Stimulated activated memory B cell treated with anti-CD40 and anti-IgM and Interleukin-4, amounts not matched to agents 10 μg/mL and 1 μg/mL and 100 μg/mL, for 72 hours (primary cell): ENCODE measurements around the gene ALPG.
"Not testable (repeated sequence)": the region's sequence is repeated elsewhere in the genome, so short reads cannot be mapped to it uniquely, and the experiment has no call there.

Source experiments
- ATAC-seq: fragments of 150-1000 bp; cut with Tn5 transposase; 2 replicates; pipeline ENCODE4 v1.10.0; 2021
- H3K27ac Mint-ChIP-seq: one replicate; pipeline ENCODE4 v1.8.0; 2022; ENCODE audit warnings: mild to moderate bottlenecking, mixed read lengths
- H3K27me3 Mint-ChIP-seq: one replicate; pipeline ENCODE4 v1.8.0; 2022; ENCODE audit warnings: mixed read lengths
- H3K36me3 Mint-ChIP-seq: one replicate; pipeline ENCODE4 v1.8.0; 2022; ENCODE audit warnings: mixed read lengths
- H3K4me1 Mint-ChIP-seq: one replicate; pipeline ENCODE4 v1.8.0; 2022; ENCODE audit warnings: mixed read lengths
- H3K4me3 Mint-ChIP-seq: one replicate; pipeline ENCODE4 v1.8.0; 2022; ENCODE audit warnings: mild to moderate bottlenecking, moderate library complexity, mixed read lengths
- H3K9me3 Mint-ChIP-seq: one replicate; pipeline ENCODE4 v1.8.0; 2022; ENCODE audit warnings: mixed read lengths

Gene ALPG

DNA sequence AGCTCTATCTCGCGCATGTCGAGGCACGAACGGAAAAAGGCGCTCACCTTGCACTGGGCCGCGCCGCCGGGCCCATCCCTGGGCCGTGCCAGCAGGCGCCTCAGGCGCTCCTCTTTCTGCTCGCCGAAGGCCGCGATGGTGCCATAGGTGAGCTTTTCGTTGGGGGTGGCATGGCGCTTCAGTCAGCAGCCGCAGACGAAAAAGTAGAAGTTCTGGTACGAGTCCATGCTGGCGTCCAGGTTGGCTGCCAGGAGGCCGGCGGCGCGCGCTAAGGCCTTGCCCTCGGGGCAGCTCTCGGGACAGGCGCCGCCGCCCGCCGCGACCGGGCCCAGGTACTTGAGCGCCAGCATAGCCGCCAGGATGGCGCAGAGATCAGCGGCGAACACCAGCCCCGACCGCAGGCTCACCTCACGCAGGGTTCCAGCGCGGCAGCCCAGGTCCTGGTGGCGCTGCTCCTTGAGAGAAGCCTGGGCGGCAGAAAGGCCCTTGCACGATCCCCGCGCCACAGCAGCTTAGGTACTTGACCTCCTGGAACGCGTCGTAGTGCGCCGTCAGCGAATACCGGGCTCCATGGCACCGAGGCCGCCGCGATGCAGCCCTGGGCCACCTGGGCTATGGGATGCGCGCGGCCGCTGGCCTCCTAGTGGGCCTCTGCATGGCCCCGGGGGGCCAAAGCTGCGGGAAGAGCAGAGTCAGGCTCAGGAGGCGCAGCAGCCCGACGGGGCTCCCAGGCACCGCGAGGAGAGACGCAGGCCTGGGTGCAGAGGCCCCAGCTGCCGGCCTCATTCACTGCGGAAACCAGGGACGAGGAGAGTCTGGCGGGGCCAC, 12.8 kb downstream of the ALPG start:
- ATAC-seq = no peak
- peaks cover 4% of the 10 kb centered on the region for H3K9me3 Mint-ChIP-seq
- no peak overlapping the region for H3K27ac Mint-ChIP-seq
- H3K4me1 Mint-ChIP-seq = peaks cover 17% of the 10 kb centered on the region
- H3K27me3 Mint-ChIP-seq = peaks cover 89% of the 10 kb centered on the region
- H3K36me3 Mint-ChIP-seq = no peaks in the 10 kb centered on the region
- H3K4me3 Mint-ChIP-seq = peak overlapping the region; percentile 61

DNA sequence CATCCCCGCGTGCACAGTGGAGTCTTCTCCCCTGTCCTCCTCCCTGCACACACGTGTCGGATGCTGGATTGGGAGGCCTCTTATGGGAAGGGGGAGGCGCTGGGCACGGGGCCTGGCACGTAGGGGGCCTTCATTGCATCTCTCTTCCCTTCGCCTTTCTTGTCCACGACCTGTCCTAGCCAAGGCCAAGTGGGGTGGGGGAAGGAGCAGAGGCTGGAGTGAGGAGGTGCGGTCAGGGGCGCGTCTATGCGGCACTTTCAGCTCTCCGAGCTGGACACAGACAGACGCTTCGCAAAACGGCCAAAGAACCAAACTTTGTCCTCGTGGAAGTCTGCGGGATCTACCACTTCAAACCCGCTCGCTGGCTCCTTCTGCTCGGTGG, 13.4 kb downstream of the ALPG start:
- Mint-ChIP-seq H3K4me1 (peaks cover 17% of the 10 kb centered on the region), H3K27me3 (peaks cover 85% of the 10 kb centered on the region), H3K36me3 (no peaks in the 10 kb centered on the region), H3K9me3 (peaks cover 4% of the 10 kb centered on the region), H3K4me3 (no peak overlapping the region), H3K27ac (no peak overlapping the region)
- no peak for ATAC-seq

- H3K36me3 Mint-ChIP-seq = no peaks in the 10 kb centered on the region
- ATAC-seq = no peak
- peaks cover 17% of the 10 kb centered on the region for H3K4me1 Mint-ChIP-seq
- peak overlapping the region; percentile 29 for H3K4me3 Mint-ChIP-seq
- peaks cover 85% of the 10 kb centered on the region for H3K27me3 Mint-ChIP-seq
- H3K9me3 Mint-ChIP-seq = peaks cover 4% of the 10 kb centered on the region
- no peak overlapping the region for H3K27ac Mint-ChIP-seq
Observed at GRCh38 chr2:232420463-232421188, 14.0 kb downstream of the ALPG start.

DNA sequence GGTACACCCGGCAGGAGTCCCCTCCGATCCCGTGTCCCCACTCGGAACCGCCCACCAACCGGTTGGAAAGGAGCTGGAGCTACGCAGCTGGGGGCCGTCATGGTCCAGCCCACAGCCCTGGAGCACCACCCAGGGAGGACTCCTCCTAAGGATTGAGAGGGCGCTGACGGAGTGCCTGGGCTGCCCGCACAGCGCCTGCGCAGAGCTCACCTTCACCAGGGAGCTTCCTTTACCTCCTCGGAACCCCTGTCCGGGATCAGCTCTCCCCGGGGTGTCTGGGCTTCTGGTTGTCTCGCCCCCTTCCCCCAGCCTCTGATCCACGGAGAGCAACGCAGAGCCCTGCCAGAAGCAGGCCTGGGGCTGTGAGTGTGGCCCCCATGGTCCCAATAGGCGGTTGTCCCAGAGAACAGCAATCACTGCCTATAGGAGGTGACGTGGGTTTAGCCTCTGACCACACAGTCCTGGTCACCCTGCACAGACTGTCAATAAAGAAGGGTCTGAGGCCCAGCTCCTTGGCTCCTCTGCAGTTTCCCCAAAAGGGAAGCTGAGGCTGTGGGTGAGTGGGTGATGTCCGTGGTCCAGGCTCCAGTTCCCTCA, 14.6 kb downstream of the ALPG start:
- H3K9me3 Mint-ChIP-seq = peaks cover 4% of the 10 kb centered on the region
- no peak overlapping the region for H3K4me3 Mint-ChIP-seq
- H3K27ac Mint-ChIP-seq = no peak overlapping the region
- peaks cover 80% of the 10 kb centered on the region for H3K27me3 Mint-ChIP-seq
- no peak for ATAC-seq
- peaks cover 17% of the 10 kb centered on the region for H3K4me1 Mint-ChIP-seq
- no peaks in the 10 kb centered on the region for H3K36me3 Mint-ChIP-seq

GRCh38 chr2:232422051-232422450, 15.4 kb downstream of the ALPG start:
- peaks cover 4% of the 10 kb centered on the region for H3K9me3 Mint-ChIP-seq
- H3K27me3 Mint-ChIP-seq = peaks cover 75% of the 10 kb centered on the region
- H3K4me3 Mint-ChIP-seq = no peak overlapping the region
- no peak for ATAC-seq
- no peak overlapping the region for H3K27ac Mint-ChIP-seq
- no peaks in the 10 kb centered on the region for H3K36me3 Mint-ChIP-seq
- H3K4me1 Mint-ChIP-seq = peaks cover 17% of the 10 kb centered on the region

DNA sequence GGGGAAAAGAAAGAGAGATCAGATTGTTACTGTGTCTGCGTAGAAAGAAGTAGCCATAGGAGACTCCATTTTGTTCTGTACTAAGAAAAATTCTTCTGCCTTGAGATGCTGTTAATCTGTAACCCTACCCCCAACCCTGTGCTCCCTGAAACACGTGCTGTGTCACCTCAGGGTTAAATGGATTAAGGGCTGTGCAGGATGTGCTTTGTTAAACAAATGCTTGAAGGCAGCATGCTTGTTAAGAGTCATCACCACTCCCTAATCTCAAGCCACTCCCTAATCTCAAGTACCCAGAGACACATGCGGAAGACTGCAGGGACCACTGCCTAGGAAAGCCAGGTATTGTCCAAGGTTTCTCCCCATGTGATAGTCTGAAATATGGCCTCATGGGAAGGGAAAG, 16.4 kb downstream of the ALPG start:
- H3K9me3 Mint-ChIP-seq, ATAC-seq, H3K36me3 Mint-ChIP-seq, H3K27ac Mint-ChIP-seq, H3K4me3 Mint-ChIP-seq: not testable (repeated sequence)
- Mint-ChIP-seq H3K27me3 (peaks cover 70% of the 10 kb centered on the region), H3K4me1 (peaks cover 17% of the 10 kb centered on the region)

- not testable (repeated sequence) for H3K4me3 Mint-ChIP-seq, H3K36me3 Mint-ChIP-seq, H3K9me3 Mint-ChIP-seq, H3K27ac Mint-ChIP-seq, ATAC-seq
- H3K4me1 Mint-ChIP-seq = peaks cover 13% of the 10 kb centered on the region
- H3K27me3 Mint-ChIP-seq = peaks cover 66% of the 10 kb centered on the region
Observed at GRCh38 chr2:232423407-232423806, 16.8 kb downstream of the ALPG start.

GRCh38 chr2:232431705-232432590, 25.3 kb downstream of the ALPG start:
- Mint-ChIP-seq H3K36me3 (no peaks in the 10 kb centered on the region), H3K27me3 (peaks cover 11% of the 10 kb centered on the region), H3K4me3 (no peak overlapping the region), H3K9me3 (no peaks in the 10 kb centered on the region), H3K4me1 (peaks cover 5% of the 10 kb centered on the region), H3K27ac (no peak overlapping the region)
- ATAC-seq = no peak

DNA sequence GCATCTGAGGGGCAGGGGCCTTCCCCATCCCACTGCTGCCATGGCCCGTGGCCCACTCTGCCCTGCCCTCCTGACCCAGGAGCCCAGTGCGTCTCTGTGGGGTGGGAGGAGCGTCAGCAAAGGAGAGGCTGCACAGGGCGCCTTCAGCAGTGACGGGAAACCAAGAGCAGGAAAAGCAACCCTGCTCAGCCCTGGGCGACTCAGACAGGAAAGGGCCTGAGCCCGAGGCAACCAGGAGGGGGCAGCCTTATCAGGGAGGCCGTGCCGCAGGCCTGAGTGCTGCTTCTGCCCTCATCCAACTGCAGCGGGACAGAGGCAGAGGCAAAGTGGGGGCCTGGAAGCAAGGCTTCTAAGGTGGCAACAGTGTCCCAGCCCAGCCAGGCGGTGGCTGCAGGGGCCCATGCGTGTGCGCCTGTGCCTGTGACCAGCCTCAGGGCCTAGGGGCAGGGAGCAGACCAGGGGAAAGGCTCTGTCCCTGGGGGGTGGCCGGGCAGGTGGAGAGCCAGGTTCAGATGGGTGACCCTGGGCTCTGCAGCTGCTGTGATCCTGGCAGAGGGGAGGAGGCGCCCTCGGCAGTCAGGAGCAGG, 26.0 kb downstream of the ALPG start:
- H3K4me1 Mint-ChIP-seq = peaks cover 5% of the 10 kb centered on the region
- no peaks in the 10 kb centered on the region for H3K36me3 Mint-ChIP-seq
- no peak overlapping the region for H3K27ac Mint-ChIP-seq
- peaks cover 14% of the 10 kb centered on the region for H3K27me3 Mint-ChIP-seq
- no peak overlapping the region for H3K4me3 Mint-ChIP-seq
- peak; percentile 19 for ATAC-seq
- no peaks in the 10 kb centered on the region for H3K9me3 Mint-ChIP-seq

DNA sequence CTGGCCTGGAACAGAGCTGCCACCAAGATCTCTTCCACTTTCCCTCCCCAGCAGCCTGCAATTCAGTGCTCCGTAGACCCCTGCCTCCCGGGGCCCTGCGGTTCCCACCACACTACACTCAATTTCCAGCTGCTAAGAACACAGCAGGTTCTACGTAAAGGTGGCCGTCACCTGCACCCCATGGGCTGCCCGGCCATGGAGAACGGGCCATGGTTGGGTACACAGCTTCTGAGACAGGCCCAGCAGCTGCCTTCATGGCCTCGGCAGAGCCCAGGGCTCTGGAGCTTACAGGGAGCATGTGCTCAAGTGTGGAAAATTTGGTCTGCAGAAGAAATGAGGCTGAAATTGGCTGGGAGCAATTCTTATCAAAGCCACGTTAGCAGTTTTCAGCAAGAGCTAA, 27.0 kb downstream of the ALPG start:
- ATAC-seq, H3K9me3 Mint-ChIP-seq, H3K27ac Mint-ChIP-seq, H3K36me3 Mint-ChIP-seq, H3K4me1 Mint-ChIP-seq, H3K4me3 Mint-ChIP-seq: not testable (repeated sequence)
- peaks cover 24% of the 10 kb centered on the region for H3K27me3 Mint-ChIP-seq

DNA sequence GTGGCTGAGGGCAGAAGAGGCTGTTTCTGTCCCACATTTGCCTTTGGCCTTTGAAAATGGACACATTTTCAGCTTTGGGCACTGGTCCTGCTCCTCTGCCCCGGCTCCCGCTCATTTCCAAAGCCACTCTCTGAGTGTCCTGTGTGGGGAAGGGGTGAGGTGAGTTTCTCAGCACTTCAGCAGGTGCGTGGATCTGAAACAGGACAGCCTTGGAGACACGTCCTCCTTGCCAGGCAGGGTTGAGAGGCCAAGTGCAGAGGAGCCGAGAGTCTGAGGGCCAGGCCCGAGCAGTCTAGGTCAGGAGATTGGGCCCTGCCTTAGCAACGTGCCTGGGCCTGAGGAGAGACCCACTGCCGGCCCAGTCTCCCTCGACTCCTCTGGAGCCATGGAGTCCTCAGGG, 27.4 kb downstream of the ALPG start:
- Mint-ChIP-seq H3K27ac (no peak overlapping the region), H3K36me3 (no peaks in the 10 kb centered on the region), H3K9me3 (no peaks in the 10 kb centered on the region), H3K4me3 (no peak overlapping the region), H3K4me1 (peaks cover 5% of the 10 kb centered on the region), H3K27me3 (peaks cover 25% of the 10 kb centered on the region)
- ATAC-seq = no peak

- H3K36me3 Mint-ChIP-seq = no peaks in the 10 kb centered on the region
- H3K4me3 Mint-ChIP-seq = no peak overlapping the region
- peaks cover 26% of the 10 kb centered on the region for H3K27me3 Mint-ChIP-seq
- H3K9me3 Mint-ChIP-seq = no peaks in the 10 kb centered on the region
- H3K4me1 Mint-ChIP-seq = peaks cover 6% of the 10 kb centered on the region
- H3K27ac Mint-ChIP-seq = no peak overlapping the region
- ATAC-seq = no peak
Observed at GRCh38 chr2:232434563-232435374, 28.1 kb downstream of the ALPG start.

DNA sequence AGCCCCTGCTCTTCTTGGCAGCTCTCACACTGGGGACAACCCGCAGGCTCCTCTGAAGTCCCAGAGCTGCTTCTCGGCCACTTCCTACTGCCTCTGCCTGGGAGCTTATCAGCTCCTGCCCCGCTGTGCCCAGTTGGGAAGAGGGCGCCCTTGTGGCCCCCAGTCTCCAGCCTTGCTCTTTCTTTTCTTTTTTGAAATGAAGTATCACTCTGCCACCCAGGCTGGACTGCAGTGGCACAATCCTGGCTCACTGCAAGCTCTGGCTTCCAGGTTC, 28.7 kb downstream of the ALPG start:
- ATAC-seq = no peak
- no peaks in the 10 kb centered on the region for H3K9me3 Mint-ChIP-seq
- peaks cover 32% of the 10 kb centered on the region for H3K27me3 Mint-ChIP-seq
- H3K4me1 Mint-ChIP-seq = peaks cover 12% of the 10 kb centered on the region
- H3K27ac Mint-ChIP-seq = no peak overlapping the region
- H3K4me3 Mint-ChIP-seq = no peak overlapping the region
- no peaks in the 10 kb centered on the region for H3K36me3 Mint-ChIP-seq

- Mint-ChIP-seq H3K4me3 (no peak overlapping the region), H3K27me3 (peaks cover 37% of the 10 kb centered on the region), H3K36me3 (no peaks in the 10 kb centered on the region), H3K27ac (no peak overlapping the region), H3K4me1 (peaks cover 17% of the 10 kb centered on the region), H3K9me3 (no peaks in the 10 kb centered on the region)
- ATAC-seq = no peak
Observed at GRCh38 chr2:232435805-232436204, 29.2 kb downstream of the ALPG start.
